Hematopoietic multipotent progenitor cell treated with erythropoietin and hydrocortisone succinate and interleukin-3 and kit ligand, for 17 days (in vitro differentiated cells): ENCODE results near the gene SFT2D1.
A peak's percentile ranks its signal among the peaks of the same experiment; 100 is the strongest.
"Not testable (repeated sequence)": the region's sequence is repeated elsewhere in the genome, so short reads cannot be mapped to it uniquely, and the experiment has no call there.

Experiments
- DNase-seq: peaks from one replicate; pipeline ENCODE4 v3.0.0-alpha.2; 2015; ENCODE audit warnings: low spot score

SFT2D1 gene

DNA sequence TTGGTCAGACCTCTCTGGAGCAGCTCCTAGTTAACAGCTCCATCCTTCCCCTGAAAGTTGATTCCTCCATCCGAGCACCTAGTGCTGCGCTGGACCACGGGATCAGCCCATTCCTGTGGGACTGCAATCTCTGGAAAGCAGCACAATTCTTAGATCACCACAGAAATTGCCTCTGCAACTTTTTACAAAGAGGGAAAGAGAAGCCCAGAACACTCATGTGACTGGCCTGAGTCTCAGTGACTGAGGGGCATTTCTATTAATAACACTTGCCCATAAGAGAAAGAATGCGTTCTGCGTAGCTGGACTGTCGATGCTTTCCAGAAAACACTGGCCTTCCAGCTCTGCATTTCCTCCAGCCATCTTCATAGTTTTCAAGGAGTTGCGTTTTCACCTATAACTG is 22.1 kb upstream of the SFT2D1 start:
- DNase-seq, result no peak

DNA sequence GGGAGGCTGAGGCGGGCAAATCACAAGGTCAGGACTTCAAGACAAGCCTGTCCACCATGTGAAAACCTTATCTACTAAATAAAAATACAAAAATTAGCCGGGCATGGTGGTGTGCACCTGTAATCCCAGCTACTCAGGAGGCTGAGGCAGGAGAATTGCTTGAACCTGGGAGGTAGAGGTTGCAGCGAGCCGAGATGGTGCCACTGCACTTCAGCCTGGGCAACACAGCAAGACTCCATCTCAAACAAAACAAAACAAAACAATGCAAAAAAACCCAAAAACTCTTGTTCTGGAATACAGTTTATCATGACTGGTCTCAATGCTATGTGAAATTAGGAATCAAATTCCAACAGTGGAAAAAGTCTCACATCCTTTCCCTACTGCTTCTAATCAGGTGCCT is 20.1 kb upstream of the SFT2D1 start:
- DNase-seq, result not testable (repeated sequence)

GRCh38 chr6:166361077-166361429 is 18.7 kb upstream of the SFT2D1 start:
- no peak for DNase-seq

DNA sequence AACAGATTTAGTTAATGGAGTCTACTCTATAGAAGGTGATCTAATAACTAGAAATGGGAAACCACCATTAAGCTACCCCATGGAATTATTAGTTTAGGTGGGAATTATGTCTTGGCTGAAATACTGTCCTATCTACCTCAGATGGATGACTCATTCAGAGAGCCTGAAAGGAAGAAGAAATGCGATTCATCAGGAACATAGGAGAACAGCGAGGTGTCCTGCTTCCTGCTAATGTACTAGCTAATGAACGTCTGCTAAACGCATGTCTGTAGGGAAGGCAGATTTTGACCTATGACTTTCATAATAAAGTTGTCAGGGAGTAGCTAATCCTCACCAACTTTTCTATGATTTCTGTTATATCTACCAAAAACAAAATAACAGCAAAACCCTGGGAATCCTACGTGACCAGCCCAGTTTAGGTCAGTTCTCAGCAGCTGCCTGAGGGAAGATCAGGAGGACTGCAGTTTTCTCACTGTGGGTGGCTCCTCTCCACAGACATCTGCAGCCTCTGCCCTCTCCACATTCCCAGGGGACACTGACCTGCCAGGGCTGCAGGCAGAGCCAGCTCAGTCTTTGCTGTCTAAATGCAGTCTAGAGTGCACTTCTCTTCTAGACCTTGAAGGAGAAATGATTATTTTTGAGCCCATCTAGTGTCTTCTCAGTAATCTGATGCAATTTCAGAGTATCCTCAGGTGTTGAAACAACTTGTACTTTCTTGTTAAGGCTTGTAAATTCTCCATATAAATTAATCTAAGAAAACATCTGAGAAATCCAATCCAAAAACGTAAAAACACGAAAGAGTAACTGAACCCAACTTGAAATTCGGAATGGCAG is 18.1 kb upstream of the SFT2D1 start:
- no peak for DNase-seq

DNA sequence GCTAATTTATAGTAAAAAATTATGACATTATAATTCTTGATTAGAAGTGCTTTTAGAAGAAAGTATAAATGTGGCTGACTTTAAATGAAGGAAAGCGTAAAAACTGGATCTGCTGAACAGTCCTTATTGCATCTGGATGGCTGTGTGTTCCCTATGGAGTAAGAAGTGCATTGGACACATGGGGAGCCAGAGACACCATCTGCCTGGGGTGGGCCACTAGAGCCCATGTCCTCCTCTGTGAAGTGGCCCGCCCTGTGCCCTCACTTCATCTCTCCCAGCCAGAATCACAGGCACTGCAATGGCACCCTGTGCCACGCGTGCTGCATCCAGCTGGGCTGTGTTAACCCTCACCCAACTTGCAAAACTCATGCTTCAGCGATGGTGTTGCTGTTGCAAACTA is 13.2 kb upstream of the SFT2D1 start:
- DNase-seq, result no peak

- no peak for DNase-seq
Observed at GRCh38 chr6:166354965-166355364, 12.6 kb upstream of the SFT2D1 start.

DNA sequence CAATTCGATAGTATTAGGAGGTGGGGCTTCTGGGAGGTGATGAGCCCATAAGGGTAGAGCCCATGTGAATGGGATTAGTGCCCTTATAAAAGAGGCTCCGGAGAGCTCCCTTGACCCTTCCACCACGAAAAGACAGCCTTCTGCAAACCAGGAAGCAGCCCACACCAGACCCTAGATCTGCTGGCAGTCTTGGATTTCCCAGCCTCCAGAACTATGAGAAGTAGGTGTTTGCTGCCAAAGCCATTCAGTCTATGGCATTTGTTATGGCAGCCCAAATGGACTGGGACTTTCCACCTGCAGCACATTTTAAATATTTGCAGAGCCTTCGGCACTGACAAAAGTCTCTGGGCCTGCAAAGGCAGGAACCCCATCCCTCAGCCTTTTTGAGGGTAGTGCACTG is 11.8 kb upstream of the SFT2D1 start:
- DNase-seq, result no peak

DNA sequence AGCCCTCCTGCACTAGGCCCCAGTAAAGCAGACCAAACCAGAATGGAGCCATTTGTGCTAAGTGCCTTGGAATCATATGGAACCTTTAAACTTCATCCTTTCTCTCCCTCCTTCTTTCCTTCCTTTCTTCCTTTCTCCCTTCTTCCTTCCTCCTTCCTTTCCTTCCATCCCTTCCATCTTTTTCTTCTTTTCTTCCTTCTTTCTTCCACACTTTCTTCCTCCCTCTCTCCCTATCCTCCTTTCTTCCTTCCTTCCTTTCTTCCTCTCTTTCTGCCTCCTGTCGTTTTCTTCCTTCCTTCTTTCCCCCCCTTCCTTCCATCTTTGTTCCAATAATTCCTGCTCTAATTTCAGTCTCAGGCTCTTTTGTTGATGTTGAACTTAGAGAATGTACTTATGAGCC is 11.2 kb upstream of the SFT2D1 start:
- no peak for DNase-seq

DNA sequence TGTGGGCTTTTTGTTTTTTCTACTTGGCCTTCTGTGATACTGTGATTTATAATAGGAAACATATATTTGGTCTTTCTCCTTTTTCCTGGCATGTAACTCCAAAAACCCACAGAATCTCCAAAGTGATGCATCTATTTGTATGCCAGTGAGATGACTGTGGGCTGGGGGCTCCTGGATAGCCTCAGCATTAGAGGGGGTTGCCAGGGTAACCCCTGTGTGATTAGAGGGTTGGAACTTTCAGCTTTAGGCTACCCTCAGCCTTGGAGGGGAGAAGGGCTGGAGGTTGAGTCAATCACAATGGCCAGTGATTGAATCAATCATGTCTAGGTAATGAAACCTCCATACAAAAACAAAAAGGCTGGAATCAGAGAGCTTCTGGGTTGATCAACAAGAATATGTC is 10.6 kb upstream of the SFT2D1 start:
- no peak for DNase-seq

DNA sequence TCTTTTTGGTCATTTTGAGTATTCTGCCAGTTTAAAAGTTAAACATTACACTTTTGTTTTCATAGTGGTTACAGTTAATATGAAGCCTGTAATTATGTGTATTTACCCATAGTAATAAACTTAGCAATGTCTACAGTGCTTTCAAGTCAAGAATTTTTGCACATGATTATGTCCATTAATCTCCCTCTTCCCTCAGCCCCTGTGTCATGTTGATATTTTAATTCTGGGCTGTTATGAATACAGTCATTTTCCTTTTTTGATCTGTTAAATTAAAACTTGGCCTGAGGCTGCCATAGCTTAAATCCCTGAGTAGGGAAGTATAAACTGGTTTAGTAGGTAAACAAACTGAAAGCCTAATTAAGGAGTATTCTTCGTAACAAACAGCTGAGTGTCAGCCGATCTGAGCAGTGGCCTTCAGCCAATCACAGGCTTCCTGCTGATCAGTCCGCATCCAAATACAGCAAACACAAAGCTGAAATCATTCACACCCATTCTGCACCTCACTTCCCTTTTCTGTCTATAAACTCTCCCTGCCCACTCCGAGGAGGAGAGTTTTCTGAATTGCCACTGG is 9.5 kb upstream of the SFT2D1 start:
- DNase-seq, result no peak

- DNase-seq, result no peak
Observed at GRCh38 chr6:166348305-166348949, 6.1 kb upstream of the SFT2D1 start.

DNA sequence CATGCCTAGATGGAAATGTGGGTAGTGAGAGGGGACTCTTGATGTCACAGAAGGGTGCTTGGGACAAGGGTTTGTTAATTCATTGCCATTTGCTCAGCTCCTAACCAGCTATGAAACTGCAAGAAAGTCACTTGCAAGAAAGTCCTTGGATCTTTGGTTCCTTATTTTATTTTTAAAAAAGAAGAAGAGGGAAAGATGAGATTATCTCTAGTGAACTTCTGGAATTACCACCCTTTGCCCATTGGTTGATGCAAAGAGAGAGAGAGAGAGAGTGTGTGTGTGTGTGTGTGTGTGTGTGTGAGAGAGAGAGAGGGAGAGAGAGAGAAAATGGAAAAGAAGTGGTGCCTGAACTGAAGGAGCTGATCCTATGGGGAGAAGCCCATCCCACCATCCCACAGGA is 4.6 kb upstream of the SFT2D1 start:
- no peak for DNase-seq

GRCh38 chr6:166346449-166346848 is 4.1 kb upstream of the SFT2D1 start:
- DNase-seq, result no peak

DNA sequence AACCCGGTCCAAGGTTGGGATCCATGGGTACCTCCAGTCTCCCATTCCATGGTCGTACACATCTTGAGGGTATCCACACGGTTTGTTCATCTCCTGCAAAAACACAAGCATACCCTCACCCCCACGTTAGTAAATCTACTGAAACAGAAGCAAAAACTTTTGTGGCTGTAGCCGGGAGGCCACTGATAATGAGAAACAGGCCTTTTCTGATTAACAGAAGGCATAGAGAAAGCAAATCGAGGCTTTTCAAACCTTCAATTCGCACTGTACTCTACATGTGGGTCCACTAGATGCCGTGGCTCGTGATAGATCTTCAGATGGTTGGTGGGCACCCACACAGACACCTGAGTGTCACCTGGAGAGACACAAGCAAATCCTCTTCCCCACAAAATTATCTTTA is 3.3 kb upstream of the SFT2D1 start:
- not testable (repeated sequence) for DNase-seq

DNA sequence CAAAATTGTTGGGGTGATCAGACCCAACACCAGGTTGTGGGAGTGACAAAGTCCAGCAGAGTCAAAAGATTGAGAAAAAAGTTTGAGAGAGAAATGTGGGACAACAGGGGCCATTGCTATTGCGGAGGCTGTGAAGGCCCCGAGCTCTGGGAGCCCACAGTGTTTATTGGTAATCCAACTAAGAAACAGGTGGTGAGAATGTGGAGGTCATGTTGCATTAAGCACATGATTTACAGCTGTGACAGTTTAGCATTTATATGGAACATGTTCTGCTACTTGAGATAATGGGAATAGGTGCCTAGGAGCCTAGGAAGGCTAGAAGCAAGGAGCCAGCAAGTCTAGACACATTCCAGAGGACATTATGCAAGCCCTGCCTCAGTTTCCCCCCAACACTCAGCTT is 2.6 kb upstream of the SFT2D1 start:
- not testable (repeated sequence) for DNase-seq

DNA sequence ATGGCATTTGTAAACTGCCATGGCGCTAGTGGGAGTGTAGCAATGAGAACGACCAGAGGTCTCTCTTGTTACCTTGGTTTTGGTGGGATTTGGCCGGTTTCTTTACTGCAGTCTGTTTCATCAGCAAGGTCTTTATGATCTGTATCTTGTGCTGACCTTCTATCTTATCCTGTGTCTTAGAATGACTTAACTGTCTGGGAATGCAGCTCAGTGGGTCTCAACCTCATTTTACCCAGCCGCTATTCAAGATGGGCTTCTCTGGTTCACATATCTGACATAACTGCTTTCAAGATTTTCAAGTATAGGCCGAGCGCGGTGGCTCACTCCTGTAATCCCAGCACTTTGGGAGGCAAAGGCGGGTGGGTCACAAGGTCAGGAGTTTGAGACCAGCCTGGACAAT is 1.9 kb upstream of the SFT2D1 start:
- DNase-seq, result no peak

DNA sequence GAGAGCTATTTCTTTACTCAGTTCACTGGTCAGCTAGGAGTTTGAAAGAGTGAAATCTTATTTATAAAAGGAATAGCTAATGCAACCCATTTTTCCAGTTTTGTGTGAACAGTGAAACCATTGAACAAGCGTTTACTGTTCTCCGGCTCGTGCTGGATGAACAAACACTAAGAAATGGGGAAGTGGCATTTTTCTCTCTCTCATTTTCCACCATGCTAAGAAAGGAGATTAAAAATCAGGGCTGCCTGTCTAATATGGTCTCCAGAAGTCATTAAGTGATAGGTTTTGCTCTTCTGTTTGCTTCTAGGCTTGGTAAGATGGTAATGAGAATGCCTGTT is 774 bp upstream of the SFT2D1 start:
- no peak for DNase-seq

GRCh38 chr6:166341977-166342348 is 382 bp downstream of the SFT2D1 start:
- peak; percentile 6 for DNase-seq

DNA sequence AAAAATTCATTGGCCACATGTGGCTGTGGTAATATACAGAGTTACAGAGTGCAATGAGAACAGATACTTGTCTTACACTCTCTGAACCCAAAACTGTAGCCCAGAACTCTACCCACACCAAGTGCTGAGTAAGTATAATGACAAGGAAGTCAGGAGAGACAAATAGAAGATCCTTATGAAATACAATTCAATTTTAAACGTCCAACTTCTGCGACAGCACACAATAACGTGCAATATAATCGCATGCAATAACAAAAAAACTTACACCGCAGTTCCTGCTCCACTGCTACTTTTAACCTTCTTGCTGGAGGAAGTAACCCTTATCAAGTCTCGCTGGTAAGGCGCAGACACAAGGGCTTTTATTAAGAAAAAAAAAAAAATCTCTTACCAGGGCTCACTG is 881 bp downstream of the SFT2D1 start:
- peak; percentile 7 for DNase-seq

- DNase-seq, result no peak
Observed at GRCh38 chr6:166338854-166339253, 3.5 kb downstream of the SFT2D1 start.

DNA sequence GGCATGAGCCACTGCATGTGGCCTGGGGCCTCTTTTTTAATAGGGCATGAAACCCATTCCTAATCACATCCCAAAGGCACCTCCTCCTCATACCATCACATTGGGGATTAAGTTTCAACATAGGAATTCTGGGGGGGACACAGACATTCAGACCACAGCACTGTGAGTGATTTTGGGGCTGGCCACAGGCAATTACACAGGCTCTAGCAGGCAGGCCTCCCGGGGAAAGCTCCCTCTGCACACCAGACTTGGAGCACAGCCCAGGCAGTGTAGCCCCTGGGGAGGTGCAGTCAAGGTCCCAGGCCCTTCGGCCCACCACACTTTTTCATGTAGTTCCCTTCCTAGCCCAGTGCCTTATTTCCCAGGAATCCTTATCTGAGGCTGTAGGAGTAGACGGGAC is 5.5 kb downstream of the SFT2D1 start:
- no peak for DNase-seq

GRCh38 chr6:166335378-166336302 is 6.7 kb downstream of the SFT2D1 start:
- no peak for DNase-seq

DNA sequence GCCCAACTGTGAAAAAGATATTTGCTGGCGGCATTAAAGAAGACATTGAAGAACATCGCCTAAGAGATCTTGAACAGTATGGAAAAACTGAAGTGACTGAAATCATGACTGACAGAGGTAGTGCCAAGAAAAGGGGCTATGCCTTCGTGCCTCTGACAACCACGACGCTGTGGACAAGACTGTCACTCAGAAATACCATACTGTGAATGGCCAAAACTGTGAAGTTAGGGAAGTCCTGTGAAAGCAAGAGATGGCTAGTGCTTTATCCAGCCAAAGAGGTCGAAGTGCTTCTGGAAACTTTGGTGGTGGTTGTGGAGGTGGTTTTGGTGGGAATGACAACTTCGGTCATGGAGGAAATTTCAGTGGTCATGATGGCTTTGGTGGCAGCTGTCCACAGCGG is 7.5 kb downstream of the SFT2D1 start:
- DNase-seq, result no peak
